ENCODE measurements around the gene AANAT.

GRCh38 chr17:76452127-76452659 is 15.2 kb upstream of the AANAT start:
- TF ChIP-seq CTCF (IDR thresholded peaks at IDR 0.05): no peak
- no peak for TF ChIP-seq POLR2AphosphoS5 (IDR thresholded peaks at IDR 0.05)
- TF ChIP-seq POLR2A (IDR thresholded peaks at IDR 0.05): no peak
